ENCODE measurements around the gene CTDNEP1.

The CTDNEP1 gene

GRCh38 chr17:7233701-7234082 lies 17.8 kb downstream of the CTDNEP1 start:
- DNase-seq (ENCODE audit: insufficient read length, low spot score) (no peak), FAIRE-seq (no peak)
- TF ChIP-seq CTCF (IDR thresholded peaks at IDR 0.05; ENCODE audit: insufficient read depth, missing control alignments), result no peak

GRCh38 chr17:7232114-7232513 lies 19.4 kb downstream of the CTDNEP1 start:
- DNase-seq (ENCODE audit: insufficient read length, low spot score), result no peak
- no peak for FAIRE-seq
- TF ChIP-seq CTCF (IDR thresholded peaks at IDR 0.05; ENCODE audit: insufficient read depth, missing control alignments), result no peak

- DNase-seq (ENCODE audit: insufficient read length, low spot score) (no peak), FAIRE-seq (no peak)
- TF ChIP-seq CTCF (IDR thresholded peaks at IDR 0.05; ENCODE audit: insufficient read depth, missing control alignments), result no peak
Observed at GRCh38 chr17:7229504-7229903, 22.0 kb downstream of the CTDNEP1 start.

- FAIRE-seq (no peak), DNase-seq (ENCODE audit: insufficient read length, low spot score) (no peak)
- no peak for TF ChIP-seq CTCF (IDR thresholded peaks at IDR 0.05; ENCODE audit: insufficient read depth, missing control alignments)
Observed at GRCh38 chr17:7228920-7229319, 22.6 kb downstream of the CTDNEP1 start.

GRCh38 chr17:7226721-7227710 lies 24.5 kb downstream of the CTDNEP1 start:
- FAIRE-seq (no peak), DNase-seq (ENCODE audit: insufficient read length, low spot score) (no peak)
- TF ChIP-seq CTCF (IDR thresholded peaks at IDR 0.05; ENCODE audit: insufficient read depth, missing control alignments), result no peak

- DNase-seq (ENCODE audit: insufficient read length, low spot score) (no peak), FAIRE-seq (no peak)
- TF ChIP-seq CTCF (IDR thresholded peaks at IDR 0.05; ENCODE audit: insufficient read depth, missing control alignments), result no peak
Observed at GRCh38 chr17:7225711-7226331, 25.7 kb downstream of the CTDNEP1 start.

GRCh38 chr17:7224661-7225111 lies 26.8 kb downstream of the CTDNEP1 start:
- DNase-seq (ENCODE audit: insufficient read length, low spot score) (no peak), FAIRE-seq (no peak)
- TF ChIP-seq CTCF (IDR thresholded peaks at IDR 0.05; ENCODE audit: insufficient read depth, missing control alignments), result no peak
